Upper lobe of left lung (tissue), 4 donors: ENCODE measurements around the gene ABCC12.

Experiments
- EP300 ChIP-seq, 4 donors: sonication (generic); formaldehyde crosslinking; IDR thresholded peaks; one replicate each; pipeline ENCODE4 v1.5.1; 2017; ENCODE audit warnings: antibody characterized with exemption in 4 of 4, control low read depth in 2 of 4
- POLR2A ChIP-seq, 4 donors: fragments of 450-650 bp; IDR thresholded peaks; one replicate each; pipeline ENCODE4 v1.5.1; 2016 to 2017; ENCODE audit warnings: antibody characterized with exemption in 4 of 4, mild to moderate bottlenecking in 2 of 4
- POLR2AphosphoS5 ChIP-seq, 2 donors: sonication (generic); formaldehyde crosslinking; IDR thresholded peaks; one replicate each; pipeline ENCODE4 v1.5.1; 2017; ENCODE audit warnings: antibody characterized with exemption in 2 of 2
- TF ChIP-seq, protein P1 (sequence below), 6 experiments: fragments of 450-650 bp in 4 of 6; fragments of 200-600 bp in 2 of 6; sonication (generic) in 2 of 6; IDR thresholded peaks; one replicate each; pipeline ENCODE4 v1.5.1; 2016 to 2019; ENCODE audit warnings: antibody characterized with exemption in 6 of 6

DNA sequence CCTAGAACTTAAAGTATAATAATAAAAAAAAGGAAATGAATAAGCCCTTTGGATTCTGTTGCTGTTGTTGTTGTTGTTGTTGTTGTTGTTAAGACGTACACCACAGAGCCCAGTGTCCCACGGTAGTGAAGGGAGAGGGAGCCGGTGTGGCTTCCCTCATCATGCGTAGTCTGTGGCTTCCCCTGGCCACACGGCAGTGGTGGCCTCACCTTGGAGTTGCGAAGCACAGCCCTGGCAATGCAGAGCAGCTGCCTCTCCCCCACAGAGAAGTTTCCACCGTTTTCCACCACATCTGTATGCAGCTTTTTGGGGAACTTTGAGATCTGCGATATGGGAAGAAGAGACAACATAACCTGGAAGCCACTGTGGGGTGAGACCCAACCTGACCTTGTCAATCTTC is 14.1 kb upstream of the ABCC12 start:
- TF ChIP-seq, protein P1, sequence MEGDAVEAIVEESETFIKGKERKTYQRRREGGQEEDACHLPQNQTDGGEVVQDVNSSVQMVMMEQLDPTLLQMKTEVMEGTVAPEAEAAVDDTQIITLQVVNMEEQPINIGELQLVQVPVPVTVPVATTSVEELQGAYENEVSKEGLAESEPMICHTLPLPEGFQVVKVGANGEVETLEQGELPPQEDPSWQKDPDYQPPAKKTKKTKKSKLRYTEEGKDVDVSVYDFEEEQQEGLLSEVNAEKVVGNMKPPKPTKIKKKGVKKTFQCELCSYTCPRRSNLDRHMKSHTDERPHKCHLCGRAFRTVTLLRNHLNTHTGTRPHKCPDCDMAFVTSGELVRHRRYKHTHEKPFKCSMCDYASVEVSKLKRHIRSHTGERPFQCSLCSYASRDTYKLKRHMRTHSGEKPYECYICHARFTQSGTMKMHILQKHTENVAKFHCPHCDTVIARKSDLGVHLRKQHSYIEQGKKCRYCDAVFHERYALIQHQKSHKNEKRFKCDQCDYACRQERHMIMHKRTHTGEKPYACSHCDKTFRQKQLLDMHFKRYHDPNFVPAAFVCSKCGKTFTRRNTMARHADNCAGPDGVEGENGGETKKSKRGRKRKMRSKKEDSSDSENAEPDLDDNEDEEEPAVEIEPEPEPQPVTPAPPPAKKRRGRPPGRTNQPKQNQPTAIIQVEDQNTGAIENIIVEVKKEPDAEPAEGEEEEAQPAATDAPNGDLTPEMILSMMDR (IDR thresholded peaks at IDR 0.05) = no peak
- TF ChIP-seq POLR2AphosphoS5 (IDR thresholded peaks at IDR 0.05) (no peak), EP300 (IDR thresholded peaks at IDR 0.05) (no peak), POLR2A (IDR thresholded peaks at IDR 0.05) (no peak)
